ENCODE data around the gene EHF.

DNA sequence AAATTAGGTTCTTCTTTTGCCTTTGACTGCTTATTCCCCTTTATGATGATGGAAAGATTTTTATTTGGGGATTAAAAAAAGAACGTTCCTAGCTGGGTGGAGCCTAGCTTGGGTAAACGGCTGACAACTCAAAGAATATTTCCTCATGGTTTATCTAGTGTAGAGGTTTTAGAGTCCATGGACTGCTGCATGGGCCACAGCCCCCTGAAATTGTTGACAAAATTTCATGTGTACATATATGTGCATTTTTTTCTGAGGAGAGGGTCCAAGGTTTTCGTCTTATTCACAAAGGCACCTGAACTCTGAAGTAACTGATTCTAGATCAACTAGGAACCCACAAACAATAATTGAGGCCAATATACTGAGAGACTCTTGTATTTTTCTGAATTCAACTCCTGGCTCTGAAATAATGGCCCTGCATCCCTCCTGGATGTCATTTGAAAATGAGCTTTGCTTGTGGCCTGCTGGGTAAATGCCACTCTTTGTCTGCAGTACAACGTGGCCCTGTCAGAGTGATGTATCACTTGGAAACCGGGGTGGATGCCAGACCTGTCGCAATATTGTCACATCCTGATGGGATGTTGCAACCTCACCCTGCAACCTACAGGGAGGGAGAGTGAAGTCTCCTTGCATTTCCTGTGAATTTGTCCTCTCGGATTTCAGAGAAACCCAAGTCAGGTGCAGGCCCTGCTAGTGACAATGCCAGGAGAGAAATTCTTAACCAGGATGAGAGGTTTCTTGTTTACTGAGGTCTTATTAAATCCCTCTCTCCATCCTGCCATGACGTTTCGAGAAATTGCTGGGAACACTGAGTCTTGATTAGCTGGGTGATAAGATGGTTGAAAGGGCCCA, 33.8 kb downstream of the EHF start:
- TF ChIP-seq, protein P1, sequence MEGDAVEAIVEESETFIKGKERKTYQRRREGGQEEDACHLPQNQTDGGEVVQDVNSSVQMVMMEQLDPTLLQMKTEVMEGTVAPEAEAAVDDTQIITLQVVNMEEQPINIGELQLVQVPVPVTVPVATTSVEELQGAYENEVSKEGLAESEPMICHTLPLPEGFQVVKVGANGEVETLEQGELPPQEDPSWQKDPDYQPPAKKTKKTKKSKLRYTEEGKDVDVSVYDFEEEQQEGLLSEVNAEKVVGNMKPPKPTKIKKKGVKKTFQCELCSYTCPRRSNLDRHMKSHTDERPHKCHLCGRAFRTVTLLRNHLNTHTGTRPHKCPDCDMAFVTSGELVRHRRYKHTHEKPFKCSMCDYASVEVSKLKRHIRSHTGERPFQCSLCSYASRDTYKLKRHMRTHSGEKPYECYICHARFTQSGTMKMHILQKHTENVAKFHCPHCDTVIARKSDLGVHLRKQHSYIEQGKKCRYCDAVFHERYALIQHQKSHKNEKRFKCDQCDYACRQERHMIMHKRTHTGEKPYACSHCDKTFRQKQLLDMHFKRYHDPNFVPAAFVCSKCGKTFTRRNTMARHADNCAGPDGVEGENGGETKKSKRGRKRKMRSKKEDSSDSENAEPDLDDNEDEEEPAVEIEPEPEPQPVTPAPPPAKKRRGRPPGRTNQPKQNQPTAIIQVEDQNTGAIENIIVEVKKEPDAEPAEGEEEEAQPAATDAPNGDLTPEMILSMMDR (conservative IDR thresholded peaks at IDR 0.05; ENCODE audit: low read depth, low read length) = no peak
- TF ChIP-seq EZH2 (IDR thresholded peaks at IDR 0.05; ENCODE audit: low read length, unreplicated experiment) (no peak), EZH2phosphoT487 (IDR thresholded peaks at IDR 0.05; ENCODE audit: borderline replicate concordance, low read length) (no peak)
